ENCODE measurements around the gene ARAP2. TPM values are rescaled to one million over a fixed set of nuclear protein-coding genes. Genes with fewer than 3 reads are reported as not detected.

ARAP2 gene
- total and polyA plus RNA-seq, 9 of the 15 experiments (the other 6 are each of a cell fraction or from before 2014, with no cell fraction given) = 0.03 to 0.35 (median 0.11) TPM; not detected in 4

GRCh38 chr4:36274158-36274557, 29.8 kb upstream of the ARAP2 start:
- H3K9me1 ChIP-seq (ENCODE audit: control insufficient read depth, insufficient read depth, low read length) = no peaks in the 10 kb centered on the region
- H3K4me2 ChIP-seq (ENCODE audit: insufficient read depth, low read length) = no peak overlapping the region
- ATAC-seq = no peak
- H4K20me1 ChIP-seq (replicated peaks; ENCODE audit: control insufficient read depth, insufficient read depth, low read length) = no peaks in the 10 kb centered on the region
- H3K27me3 ChIP-seq (ENCODE audit: control insufficient read depth in 2 of 2, insufficient read depth in 2 of 2, low read length in 2 of 2) = no peaks in the 10 kb centered on the region
- ChIA-PET CTCF (ENCODE audit: low intra/inter-chr PET ratio) (no interaction called here), POLR2A (no interaction called here)
- H3K4me1 ChIP-seq (replicated peaks in 1 of 2; ENCODE audit: control insufficient read depth in 2 of 2, insufficient read depth in 2 of 2, low read length in 2 of 2) = no peaks in the 10 kb centered on the region
- intact Hi-C loops (cut with micrococcal nuclease) (no loop called here), in situ Hi-C loops (cut with MboI) (no loop called here)
- H3K4me3 ChIP-seq = no peak overlapping the region
- H3K79me2 ChIP-seq (ENCODE audit: control insufficient read depth, insufficient read depth, low read length) = no peaks in the 10 kb centered on the region
- no peak overlapping the region for H2AFZ ChIP-seq (ENCODE audit: low read depth, low read length)
- no peak overlapping the region for H3K9ac ChIP-seq (ENCODE audit: insufficient read depth in 1 of 2, low read depth in 2 of 2, low read length in 2 of 2)
- DNase-seq (ENCODE audit: extremely low read depth in 1 of 4, low spot score in 3 of 4) = no peak
- no TSS peak for BruUV-seq (replicated peaks)
- 0% methylated on average over 4 of the region's 4 CpGs for WGBS (ENCODE audit: insufficient coverage, low coverage, missing lambda C conversion rate)
- H3K9me3 ChIP-seq (replicated peaks; ENCODE audit: control insufficient read depth, insufficient read depth, low read depth, low read length) = no peaks in the 10 kb centered on the region
- no peak for FAIRE-seq
- no peaks in the 10 kb centered on the region for H3K36me3 ChIP-seq (ENCODE audit: control insufficient read depth, insufficient read depth, low read length)
- H3K27ac ChIP-seq (ENCODE audit: extremely low read depth, low read depth, low read length) = no peak overlapping the region
- no peak for TF ChIP-seq FOXK2 (conservative IDR thresholded peaks at IDR 0.05 in 1 of 2, IDR thresholded peaks at IDR 0.05 in 1 of 2; ENCODE audit: low read depth in 2 of 2)
- TF ChIP-seq TRIM24 (IDR thresholded peaks at IDR 0.05) = no peak
- TF ChIP-seq YY1 (IDR thresholded peaks at IDR 0.05; ENCODE audit: borderline replicate concordance in 1 of 3, control insufficient read depth in 1 of 3, extremely low read depth in 1 of 3, insufficient read depth in 3 of 3, insufficient read length in 1 of 3, insufficient replicate concordance in 2 of 3, low read depth in 1 of 3, low read length in 2 of 3) = no peak
- no peak for TF ChIP-seq NFXL1 (CRISPR knock-in tag; IDR thresholded peaks at IDR 0.05)
- no peak for TF ChIP-seq LARP7 (IDR thresholded peaks at IDR 0.05)
- TF ChIP-seq PBX2 (CRISPR knock-in tag; IDR thresholded peaks at IDR 0.05; ENCODE audit: low read depth) = no peak
- no peak for TF ChIP-seq PBX2 (tag; conservative IDR thresholded peaks at IDR 0.05; ENCODE audit: low read depth)
- no peak for TF ChIP-seq MECOM (CRISPR knock-in tag; IDR thresholded peaks at IDR 0.05)
- TF ChIP-seq ZNF12 (CRISPR knock-in tag; IDR thresholded peaks at IDR 0.05) = no peak
- no peak for TF ChIP-seq MIER1 (IDR thresholded peaks at IDR 0.05; ENCODE audit: low read depth)
- no peak for TF ChIP-seq YBX1 (IDR thresholded peaks at IDR 0.05)
- no peak for TF ChIP-seq ATF7 (IDR thresholded peaks at IDR 0.05)
- TF ChIP-seq ZNF75A (CRISPR knock-in tag; IDR thresholded peaks at IDR 0.05) = no peak
- TF ChIP-seq CBFA2T3 (IDR thresholded peaks at IDR 0.05) = no peak
- TF ChIP-seq HDAC8 (tag; IDR thresholded peaks at IDR 0.05) = no peak
- no peak for TF ChIP-seq SMARCE1 (IDR thresholded peaks at IDR 0.05)
- no peak for TF ChIP-seq PTBP1 (IDR thresholded peaks at IDR 0.05; ENCODE audit: low read depth, low read length)
- no peak for TF ChIP-seq XRCC4 (IDR thresholded peaks at IDR 0.05; ENCODE audit: extremely low read depth, insufficient read depth, insufficient read length)
- TF ChIP-seq PHF20 (IDR thresholded peaks at IDR 0.05; ENCODE audit: partially characterized antibody) = no peak
